ENCODE results near the gene DHFR2. TPM values are rescaled to one million over a fixed set of nuclear protein-coding genes. Genes with fewer than 3 reads are reported as not detected.
"Not testable (repeated sequence)": the region's sequence is repeated elsewhere in the genome, so short reads cannot be mapped to it uniquely, and the experiment has no call there.

Gene DHFR2
- total RNA-seq (2014; rRNA removed): 3.5 and 4.2 TPM in 2 replicates
- 1.5 TPM for polyA plus RNA-seq (2012)

- DNase-seq (ENCODE audit: low read depth): peak; percentile 98
Measured at GRCh38 chr3:94062513-94063404, at the start of gene DHFR2, which contains the start of gene NSUN3. Gene DHFR2 (minus strand): TSS chr3:94062916. CDS start chr3:94061511, 1,405 bp downstream. Gene NSUN3 (plus strand): TSS chr3:94063061. CDS start chr3:94063127, 66 bp downstream.

GRCh38 chr3:94110854-94111253 is 48.1 kb upstream of the DHFR2 start:
- no peak for DNase-seq (ENCODE audit: low read depth)

GRCh38 chr3:94110232-94110631 is 47.5 kb upstream of the DHFR2 start:
- not testable (repeated sequence) for DNase-seq (ENCODE audit: low read depth)

- no peak for DNase-seq (ENCODE audit: low read depth)
Measured at GRCh38 chr3:94106268-94106667, 43.6 kb upstream of the DHFR2 start.

GRCh38 chr3:94101860-94102259 is 39.1 kb upstream of the DHFR2 start:
- peak; percentile 19 for DNase-seq (ENCODE audit: low read depth)

GRCh38 chr3:94099311-94099710 is 36.6 kb upstream of the DHFR2 start:
- no peak for DNase-seq (ENCODE audit: low read depth)

- DNase-seq (ENCODE audit: low read depth): peak; percentile 10
Measured at GRCh38 chr3:94098452-94098851, 35.7 kb upstream of the DHFR2 start.

GRCh38 chr3:94095111-94095510 is 32.4 kb upstream of the DHFR2 start:
- no peak for DNase-seq (ENCODE audit: low read depth)

GRCh38 chr3:94093151-94093550 is 30.4 kb upstream of the DHFR2 start:
- no peak for DNase-seq (ENCODE audit: low read depth)

- no peak for DNase-seq (ENCODE audit: low read depth)
Measured at GRCh38 chr3:94092086-94092485, 29.4 kb upstream of the DHFR2 start.

GRCh38 chr3:94089126-94089525 is 26.4 kb upstream of the DHFR2 start:
- DNase-seq (ENCODE audit: low read depth): no peak

GRCh38 chr3:94083261-94083660 is 20.5 kb upstream of the DHFR2 start:
- DNase-seq (ENCODE audit: low read depth): no peak

GRCh38 chr3:94082391-94082937 is 19.7 kb upstream of the DHFR2 start:
- DNase-seq (ENCODE audit: low read depth): no peak

GRCh38 chr3:94081884-94082283 is 19.2 kb upstream of the DHFR2 start:
- no peak for DNase-seq (ENCODE audit: low read depth)

- DNase-seq (ENCODE audit: low read depth): not testable (repeated sequence)
Measured at GRCh38 chr3:94080552-94080951, 17.8 kb upstream of the DHFR2 start.

- peak; percentile 67 for DNase-seq (ENCODE audit: low read depth)
Measured at GRCh38 chr3:94076055-94076454, 13.3 kb upstream of the DHFR2 start.

- no peak for DNase-seq (ENCODE audit: low read depth)
Measured at GRCh38 chr3:94071713-94072284, 9.1 kb upstream of the DHFR2 start.

GRCh38 chr3:94070341-94070911 is 7.7 kb upstream of the DHFR2 start:
- no peak for DNase-seq (ENCODE audit: low read depth)

GRCh38 chr3:94069194-94069813 is 6.6 kb upstream of the DHFR2 start:
- peak; percentile 20 for DNase-seq (ENCODE audit: low read depth)

GRCh38 chr3:94066506-94067500 is 4.1 kb upstream of the DHFR2 start:
- DNase-seq (ENCODE audit: low read depth): no peak
